ENCODE measurements around the gene MLEC.

- no peak for TF ChIP-seq CTCF (IDR thresholded peaks at IDR 0.05)
- TF ChIP-seq POLR2A (IDR thresholded peaks at IDR 0.05): no peak
- no peak for TF ChIP-seq POLR2AphosphoS5 (IDR thresholded peaks at IDR 0.05)
These were observed 19.1 kb downstream of the MLEC start for GRCh38 chr12:120706029-120706428.

Measured in breast epithelium (tissue), 3 donors.